IPS-NIHi7 (cell line): ENCODE measurements around the gene ESRRA.
"Not testable (repeated sequence)": the region's sequence is repeated elsewhere in the genome, so short reads cannot be mapped to it uniquely, and the experiment has no call there.

Source experiments
- DNase-seq: peaks from one replicate; pipeline ENCODE4 v3.0.0; 2012; ENCODE audit warnings: mixed read lengths; ENCODE audit errors: extremely low spot score

Gene ESRRA

DNA sequence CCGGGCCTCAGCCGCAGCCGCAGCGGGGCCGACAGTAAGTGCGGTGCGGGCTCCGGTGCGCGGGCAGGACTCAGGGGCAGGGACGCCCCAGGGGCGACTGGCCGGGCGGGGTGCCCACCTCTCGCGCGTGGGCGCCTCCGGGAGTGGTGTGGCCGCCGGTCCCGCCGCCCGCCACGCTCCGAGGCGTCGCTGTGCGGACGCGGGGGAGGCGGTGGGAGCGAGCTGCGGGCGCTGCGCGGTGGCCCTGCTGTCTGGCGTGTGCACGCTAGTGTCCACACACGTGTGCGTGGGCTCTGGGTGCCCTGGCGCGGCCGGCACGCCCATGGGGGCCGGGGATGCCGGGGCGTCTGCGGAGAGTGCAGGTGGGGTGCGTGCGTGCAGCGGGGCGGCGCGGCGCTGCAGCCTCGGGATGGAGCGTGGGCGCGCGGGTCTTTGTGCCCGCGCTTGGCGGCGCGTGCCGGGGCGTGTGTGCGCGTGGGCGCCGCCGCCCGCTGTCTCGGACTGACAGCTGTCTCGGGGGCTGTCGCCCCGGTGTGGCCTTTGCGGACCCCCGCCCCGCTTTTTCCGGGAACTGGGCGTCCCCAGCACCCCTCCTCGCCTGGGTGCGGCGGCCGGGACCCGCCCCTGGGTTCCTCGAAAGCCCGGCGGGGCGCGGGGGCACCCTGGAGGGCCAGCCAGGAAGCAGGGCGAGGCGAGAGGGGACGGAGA, 13.4 kb upstream of the ESRRA start:
- DNase-seq, result no peak

DNA sequence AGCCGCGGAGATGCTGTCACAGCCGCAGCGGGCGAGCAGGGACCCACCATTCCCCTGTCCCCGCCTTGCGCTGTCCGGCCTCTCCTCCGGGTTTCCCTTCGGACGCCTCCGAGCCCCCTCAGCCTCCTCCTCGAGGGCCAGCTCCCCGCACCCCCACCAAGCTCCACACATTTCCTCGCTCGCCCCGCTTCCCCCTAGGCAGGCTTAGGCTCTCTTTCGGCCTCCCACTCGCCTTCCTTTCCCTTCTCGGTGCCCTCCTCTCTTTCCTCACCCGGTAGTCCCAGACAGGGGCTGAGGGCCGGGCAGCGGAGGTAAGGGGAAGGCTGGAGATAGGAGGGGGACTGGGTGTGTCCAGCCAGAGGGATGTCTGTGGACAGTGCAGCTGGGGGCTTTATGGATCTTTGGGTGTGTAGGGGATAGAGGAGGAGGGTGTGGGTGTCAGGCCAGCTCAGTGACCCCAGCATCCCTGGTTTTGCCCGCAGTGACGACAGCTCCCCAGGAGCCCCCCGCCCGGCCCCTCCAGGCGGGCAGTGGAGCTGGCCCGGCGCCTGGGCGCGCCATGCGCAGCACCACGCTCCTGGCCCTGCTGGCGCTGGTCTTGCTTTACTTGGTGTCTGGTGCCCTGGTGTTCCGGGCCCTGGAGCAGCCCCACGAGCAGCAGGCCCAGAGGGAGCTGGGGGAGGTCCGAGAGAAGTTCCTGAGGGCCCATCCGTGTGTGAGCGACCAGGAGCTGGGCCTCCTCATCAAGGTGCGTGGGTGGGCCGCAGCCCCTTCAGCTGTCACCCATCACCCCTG, 12.7 kb upstream of the ESRRA start:
- no peak for DNase-seq

DNA sequence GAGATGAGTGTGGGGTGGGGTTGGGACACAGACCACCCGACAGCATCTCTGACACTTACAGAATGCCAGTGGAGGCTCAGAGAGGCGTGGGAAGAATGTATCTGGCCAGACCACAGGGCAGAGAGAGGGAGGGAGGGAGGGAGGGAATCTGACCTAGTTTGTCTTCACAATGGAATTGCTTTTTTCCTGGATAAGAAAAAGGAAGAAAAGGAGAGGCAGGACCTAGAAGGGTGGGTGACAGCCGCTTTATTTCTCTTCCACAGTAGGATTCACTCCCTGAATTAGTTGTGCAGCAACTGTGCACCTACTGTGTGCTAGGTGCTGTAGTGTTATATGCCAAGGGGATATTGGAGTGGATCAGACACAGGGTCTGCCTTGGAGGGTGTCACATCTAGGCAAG, 10.6 kb upstream of the ESRRA start:
- DNase-seq, result no peak

DNA sequence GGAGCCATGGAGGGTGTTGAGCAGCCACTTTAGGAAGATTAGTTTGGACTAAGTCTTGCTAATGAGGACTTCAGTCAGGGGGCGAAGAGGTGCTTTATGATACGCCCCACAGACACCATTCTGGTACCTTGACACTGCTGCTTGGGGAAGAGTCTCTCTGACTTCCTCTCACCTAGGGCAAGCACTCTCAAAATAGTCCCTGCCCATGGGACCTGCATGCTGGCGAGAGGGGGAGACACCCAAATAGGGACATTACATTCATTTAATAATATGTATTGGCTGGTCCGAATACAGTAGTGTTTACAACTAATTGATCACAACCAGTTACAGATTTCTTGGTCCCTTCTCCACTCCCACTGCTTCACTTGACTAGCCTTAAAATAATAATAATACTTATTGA, 9.6 kb upstream of the ESRRA start:
- DNase-seq, result no peak

DNA sequence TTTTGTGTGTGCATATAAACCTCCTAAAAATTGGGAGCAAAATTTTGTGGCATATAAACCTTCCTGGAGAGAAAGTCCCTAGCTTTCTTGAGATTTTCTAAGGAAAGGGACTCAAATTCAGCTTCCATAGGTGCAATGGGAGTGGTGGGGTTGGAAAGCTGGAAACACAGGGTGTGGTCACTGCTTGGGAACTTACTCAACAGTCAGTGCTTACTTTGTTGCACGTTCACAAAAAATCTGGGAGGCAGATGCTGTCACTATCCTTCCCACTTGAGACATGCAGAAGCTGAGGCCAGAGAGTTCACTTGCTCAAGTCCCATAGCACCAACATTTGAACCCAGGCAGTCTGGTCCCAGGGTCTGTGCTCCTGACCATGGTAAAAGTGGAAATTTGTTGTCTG, 9.1 kb upstream of the ESRRA start:
- DNase-seq, result no peak

DNA sequence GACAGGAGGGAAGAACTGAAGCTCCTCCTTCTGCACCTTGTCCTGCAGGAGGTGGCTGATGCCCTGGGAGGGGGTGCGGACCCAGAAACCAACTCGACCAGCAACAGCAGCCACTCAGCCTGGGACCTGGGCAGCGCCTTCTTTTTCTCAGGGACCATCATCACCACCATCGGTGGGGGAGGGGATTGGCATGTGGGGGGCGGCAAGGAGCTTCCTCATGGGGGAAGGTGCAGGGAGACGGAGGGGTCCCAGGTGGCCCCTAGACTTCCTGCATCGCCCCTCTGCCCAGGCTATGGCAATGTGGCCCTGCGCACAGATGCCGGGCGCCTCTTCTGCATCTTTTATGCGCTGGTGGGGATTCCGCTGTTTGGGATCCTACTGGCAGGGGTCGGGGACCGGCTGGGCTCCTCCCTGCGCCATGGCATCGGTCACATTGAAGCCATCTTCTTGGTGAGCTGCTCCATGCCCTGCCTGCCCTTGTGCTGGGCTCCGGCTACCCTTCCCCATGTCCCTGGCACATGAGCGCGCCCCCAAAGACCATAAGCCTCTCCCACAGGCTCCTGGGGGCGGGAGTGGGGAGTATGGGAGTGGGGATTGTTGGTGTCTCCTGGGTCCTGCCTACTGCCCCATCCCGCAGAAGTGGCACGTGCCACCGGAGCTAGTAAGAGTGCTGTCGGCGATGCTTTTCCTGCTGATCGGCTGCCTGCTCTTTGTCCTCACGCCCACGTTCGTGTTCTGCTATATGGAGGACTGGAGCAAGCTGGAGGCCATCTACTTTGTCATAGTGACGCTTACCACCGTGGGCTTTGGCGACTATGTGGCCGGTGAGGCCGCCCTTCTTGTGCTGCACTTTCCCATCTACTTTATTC, 8.3 kb upstream of the ESRRA start:
- DNase-seq, result no peak

DNA sequence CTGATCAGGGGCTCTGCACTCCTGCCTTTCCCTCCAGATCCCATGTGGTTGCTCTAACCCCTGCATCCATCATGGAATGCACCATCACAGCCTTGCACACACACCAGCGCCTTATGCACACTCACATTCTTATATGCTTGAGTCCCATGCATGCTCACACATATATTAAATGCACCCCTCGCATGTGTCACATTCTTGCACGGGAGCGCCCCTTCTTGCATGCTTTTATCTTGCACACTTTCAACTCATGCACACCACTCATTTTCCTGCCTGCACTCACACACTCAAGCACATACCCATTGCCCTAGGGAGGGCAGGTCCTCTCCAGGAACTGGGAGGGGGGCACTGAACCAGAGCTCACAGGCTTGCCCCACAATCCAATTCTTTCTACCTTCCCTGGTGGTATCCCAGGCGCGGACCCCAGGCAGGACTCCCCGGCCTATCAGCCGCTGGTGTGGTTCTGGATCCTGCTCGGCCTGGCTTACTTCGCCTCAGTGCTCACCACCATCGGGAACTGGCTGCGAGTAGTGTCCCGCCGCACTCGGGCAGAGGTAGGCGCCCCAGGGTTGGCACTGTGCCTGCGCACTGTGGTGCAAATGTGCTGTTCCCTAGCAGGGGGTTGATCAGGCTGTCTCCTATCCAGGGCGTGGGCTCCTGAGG, 7.5 kb upstream of the ESRRA start:
- DNase-seq, result no peak

DNA sequence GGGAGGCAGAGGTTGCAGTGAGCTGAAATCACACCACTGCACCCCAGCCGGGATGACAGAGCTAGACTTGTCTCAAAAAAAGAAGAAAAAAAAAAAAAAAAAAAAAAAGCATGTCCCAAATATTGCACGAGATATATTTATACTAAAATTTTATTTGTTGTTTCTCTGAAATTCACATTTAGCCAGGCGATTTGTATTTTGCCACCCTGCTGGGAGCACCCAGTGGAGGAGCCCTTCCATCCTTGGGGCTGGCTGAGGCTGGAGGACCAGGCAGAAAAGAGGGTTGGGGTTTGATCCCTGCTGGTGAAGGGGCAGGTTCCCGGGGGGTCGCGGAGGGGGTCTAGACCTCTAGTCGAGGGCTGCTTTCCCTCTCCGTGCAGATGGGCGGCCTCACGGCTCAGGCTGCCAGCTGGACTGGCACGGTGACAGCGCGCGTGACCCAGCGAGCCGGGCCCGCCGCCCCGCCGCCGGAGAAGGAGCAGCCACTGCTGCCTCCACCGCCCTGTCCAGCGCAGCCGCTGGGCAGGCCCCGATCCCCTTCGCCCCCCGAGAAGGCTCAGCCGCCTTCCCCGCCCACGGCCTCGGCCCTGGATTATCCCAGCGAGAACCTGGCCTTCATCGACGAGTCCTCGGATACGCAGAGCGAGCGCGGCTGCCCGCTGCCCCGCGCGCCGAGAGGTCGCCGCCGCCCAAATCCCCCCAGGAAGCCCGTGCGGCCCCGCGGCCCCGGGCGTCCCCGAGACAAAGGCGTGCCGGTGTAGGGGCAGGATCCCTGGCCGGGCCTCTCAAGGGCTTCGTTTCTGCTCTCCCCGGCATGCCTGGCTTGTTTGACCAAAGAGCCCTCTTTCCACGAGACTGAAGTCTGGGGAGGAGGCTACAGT, 6.1 kb upstream of the ESRRA start:
- no peak for DNase-seq

DNA sequence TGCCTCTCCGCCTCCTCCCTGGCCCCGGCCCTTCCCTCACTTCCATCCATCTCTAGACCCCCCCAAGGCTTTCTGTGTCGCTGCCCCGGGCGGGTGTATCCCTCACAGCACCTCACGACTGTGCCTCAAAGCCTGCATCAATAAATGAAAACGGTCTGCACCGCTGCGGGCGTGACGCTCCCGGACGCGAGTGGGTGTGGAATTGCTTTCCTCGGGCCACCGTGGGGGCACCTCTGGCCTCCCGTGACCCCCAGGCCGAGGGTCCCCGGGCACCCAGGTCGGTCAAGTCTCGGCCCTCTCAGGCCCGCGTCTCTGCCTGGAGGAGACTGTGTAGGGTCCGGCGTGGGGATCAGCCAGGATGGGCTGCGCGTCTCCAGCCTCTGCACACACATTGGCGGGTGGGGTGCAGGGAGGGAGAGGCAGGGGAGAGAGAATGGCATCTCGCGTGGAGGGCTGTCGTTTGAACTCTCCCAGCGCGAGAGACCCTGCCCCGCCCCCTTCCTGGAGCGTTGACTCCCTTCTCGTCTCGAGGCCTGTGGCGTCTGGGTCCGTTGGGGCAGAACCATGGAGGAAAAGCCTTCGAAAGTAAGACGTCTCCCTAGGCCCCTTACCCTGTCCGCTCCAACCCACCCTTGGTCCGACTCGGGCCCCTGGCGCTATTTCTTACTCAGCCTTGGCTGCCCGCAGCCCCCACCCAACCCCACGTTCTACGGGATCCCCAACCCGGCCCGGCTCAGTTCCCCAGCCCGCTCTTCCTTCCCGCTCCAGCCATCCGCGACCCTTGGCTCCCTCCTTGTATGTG, 5.3 kb upstream of the ESRRA start, which contains the start of gene CATSPERZ:
CATSPERZ (plus strand) TSS at position 512 of the 802 bp plus-strand sequence; CDS start at position 565, 53 bp downstream.
- peak; percentile 46 for DNase-seq

DNA sequence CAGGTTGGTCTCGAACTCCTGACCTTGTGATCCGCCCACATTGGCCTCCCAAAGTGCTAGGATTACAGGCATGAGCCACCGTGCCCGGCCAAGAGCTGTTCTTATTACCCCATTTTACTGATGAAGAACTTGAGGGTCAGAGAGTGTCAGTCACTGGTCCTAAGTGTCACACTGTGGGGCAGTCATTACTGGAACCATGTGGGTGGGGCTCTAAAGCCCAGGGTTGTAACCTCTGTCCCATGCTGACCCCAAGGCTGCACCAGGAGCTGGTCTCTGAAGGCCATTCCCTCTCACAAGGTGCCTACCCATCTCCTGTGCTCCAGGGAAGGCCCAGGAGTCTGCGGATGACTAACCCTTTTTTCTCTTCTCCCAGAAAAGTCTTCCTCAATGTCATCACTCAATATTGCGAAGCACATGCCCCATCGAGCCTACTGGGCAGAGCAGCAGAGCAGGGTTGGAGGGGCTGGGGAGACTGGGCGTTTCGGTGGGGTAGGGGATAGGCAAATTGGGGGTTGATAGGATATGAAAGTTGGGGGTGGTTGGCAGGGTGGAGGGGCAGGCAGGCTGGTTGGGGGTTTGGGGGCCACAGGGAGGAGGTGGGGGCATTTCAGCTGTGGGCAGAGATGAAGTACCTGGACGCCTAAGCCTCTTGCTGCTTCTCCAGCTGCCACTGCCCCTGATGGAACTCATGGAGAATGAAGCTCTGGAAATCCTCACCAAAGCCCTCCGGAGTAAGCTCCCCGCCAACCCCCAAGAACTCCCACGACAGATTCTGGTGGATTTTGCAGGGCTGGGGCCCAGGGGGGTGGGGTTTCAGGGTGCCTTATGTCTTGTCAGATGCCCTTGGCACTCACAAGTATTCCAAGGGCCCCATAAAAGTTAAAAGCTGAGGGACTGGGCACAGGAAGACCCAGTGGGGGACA, 2.0 kb upstream of the ESRRA start:
- no peak for DNase-seq

DNA sequence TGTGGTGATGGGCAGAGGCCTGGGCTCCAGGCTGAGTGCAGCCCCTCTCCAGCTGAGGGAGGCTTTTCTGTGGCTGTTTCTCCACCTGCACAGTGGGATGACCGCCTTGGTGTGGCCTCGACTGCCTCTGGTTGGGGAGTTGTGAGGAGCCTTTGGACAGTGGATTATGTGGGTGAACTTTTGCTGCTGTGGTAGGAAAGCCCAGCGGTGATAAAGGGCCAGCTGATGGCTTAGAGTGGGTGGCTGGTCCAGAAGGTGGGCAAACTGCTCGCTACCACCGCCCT, 1.4 kb upstream of the ESRRA start:
- DNase-seq, result no peak

DNA sequence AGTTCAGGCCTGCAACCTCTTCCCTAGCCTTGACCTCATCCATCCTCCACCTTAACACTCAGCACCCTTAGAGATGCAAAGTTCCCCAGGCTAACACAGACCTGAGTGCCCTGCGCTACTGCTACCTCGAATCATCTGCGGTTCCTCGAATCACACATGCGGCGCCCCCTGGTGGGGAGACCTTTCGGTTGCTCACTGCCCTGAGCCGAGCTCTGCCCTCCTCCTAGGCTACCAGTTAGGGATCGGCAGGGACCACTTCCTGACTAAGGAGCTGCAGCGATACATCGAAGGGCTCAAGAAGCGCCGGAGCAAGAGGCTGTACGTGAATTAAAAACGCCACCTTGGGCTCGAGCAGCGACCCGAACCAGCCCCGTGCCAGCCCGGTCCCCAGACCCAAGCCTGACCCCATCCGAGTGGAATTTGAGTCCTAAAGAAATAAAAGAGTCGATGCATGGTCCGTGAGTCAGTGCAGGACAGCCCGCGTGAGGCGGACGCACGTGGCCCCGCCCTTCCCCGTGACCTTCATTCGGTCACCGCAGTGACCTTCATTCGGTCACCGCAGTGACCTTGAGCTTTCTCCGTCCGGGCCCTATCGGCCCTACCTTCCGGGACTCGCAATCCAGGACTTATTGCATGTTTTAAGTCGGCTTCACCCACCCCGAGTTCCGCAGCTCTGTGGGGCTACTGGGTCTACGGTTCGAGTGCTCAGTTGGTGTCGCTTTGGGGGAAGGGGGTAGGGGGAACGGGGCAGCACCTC, 830 bp upstream of the ESRRA start:
- DNase-seq, result peak; percentile 86

DNA sequence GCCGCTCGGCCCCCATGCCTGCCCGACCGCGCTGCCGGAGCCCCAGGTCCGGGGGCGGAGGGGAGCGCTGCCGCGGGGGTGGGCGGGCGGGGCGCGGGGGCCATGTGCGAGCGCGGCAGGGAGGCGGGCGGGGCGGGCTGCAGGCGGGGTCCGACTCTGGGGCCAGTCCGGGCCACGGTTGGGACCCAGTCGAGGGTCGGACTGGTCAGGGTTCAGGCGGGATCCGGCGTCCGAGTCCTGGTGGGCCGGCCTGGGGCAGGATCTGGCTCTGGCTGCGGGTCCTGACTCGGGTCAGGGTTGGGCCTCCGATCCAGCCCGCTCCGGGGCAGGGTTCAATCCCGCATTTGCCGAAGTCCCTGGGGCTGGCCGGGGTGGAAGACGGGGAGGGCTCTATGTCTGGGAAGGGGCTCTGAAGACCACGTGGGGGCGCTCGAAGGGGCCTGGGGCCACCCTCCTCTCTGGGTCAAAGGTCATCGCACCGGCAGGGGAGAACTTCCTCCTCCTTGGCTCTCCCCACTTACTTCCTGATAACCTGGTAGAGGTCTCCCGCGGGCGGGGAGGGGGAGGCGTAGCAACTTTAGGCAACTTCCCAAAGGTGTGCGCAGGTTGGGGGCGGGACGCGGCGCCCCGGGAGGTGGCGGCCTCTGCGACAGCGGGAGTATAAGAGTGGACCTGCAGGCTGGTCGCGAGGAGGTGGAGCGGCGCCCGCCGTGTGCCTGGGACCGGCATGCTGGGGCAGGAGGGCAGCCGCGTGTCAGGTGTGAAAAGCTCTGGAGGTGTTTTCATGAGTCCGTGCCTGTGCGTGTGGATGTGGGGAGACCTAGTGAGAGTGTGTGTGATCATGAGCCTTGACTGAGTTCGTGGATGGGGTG, 603 bp downstream of the ESRRA start:
- DNase-seq, result peak; percentile 42

DNA sequence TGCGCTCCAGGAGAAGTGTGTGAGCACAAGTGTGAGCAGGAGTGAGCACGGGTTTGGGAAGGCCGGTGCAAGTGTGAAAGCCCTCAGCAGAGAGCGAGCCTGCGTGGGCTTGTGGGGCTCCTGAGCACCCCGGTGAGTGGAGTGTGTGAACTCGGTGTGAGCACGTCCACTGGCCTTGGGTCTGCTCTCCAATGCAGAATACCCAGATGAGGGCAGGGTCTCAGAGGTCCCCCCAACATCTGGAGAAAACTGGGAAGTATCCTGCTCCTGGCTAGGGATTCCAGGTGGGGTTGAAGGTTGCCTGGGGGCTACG, 1.2 kb downstream of the ESRRA start:
- no peak for DNase-seq

DNA sequence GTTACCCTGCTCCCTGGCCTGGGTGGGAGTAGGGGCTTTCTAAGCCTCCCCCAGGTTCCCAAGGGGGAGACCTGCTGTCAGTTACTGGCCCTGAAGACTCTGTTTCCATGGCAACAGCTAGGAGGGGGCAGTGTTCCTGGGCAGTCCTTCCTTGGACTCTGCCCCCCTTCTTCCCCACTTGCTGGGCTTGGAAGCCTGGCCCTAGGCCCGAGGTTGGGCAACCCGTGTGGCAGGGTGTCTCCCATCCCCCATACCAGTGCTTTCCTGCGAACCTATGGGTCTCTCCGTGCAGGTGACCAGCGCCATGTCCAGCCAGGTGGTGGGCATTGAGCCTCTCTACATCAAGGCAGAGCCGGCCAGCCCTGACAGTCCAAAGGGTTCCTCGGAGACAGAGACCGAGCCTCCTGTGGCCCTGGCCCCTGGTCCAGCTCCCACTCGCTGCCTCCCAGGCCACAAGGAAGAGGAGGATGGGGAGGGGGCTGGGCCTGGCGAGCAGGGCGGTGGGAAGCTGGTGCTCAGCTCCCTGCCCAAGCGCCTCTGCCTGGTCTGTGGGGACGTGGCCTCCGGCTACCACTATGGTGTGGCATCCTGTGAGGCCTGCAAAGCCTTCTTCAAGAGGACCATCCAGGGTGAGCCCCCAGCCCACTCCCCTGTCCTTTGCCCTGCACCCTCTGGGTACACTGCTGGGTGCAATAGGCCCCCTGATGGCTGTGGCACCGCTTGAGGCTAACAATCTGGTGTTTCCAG, 1.7 kb downstream of the ESRRA start:
- no peak for DNase-seq

DNA sequence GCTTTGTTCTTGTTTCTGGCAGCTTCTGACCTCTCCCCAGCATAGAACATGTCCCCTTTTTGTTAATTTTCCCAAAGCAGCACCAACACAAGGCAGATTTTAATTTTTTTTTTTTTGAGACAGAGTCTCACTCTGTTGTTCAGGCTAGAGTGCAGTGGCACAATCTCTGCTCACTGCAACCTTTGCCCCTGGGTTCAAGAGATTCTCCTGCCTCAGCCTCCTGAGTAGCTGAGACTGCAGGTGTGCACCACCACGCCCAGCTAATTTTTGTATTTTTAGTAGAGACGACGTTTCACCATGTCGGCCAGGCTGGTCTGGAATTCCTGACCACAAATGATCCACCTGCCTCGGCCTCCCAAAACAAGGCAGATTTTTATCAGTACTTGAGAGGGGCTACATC, 2.5 kb downstream of the ESRRA start:
- not testable (repeated sequence) for DNase-seq

DNA sequence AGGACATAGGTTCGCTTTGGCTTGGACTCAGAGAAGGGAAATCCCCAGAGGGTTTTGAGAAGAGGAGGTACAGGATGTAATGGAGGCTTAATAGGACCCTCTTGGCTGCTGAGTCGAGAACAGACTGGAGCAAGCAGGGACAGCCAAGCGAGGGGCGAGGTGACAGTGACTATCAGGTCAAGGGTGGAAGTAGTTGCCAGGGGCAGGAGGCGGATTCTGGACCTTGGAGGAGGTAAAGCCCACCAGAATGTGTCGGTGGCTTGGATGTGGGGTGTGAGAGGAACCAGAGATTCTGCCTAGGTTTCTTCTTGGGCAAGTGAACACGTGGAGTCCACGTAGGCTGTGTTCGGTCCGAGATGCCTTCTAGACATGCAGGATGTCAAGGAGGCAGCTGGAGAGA, 7.6 kb downstream of the ESRRA start:
- DNase-seq, result no peak
